Suprapubic skin (tissue), 4 donors: ENCODE measurements around the gene ARHGDIB. TPM values are rescaled to one million over a fixed set of nuclear protein-coding genes. Genes with fewer than 3 reads are reported as not detected.

Experiments used
- DNase-seq, 2 donors: peaks; one replicate each; pipeline ENCODE4 v3.0.0-alpha.2; 2019; ENCODE audit warnings: low spot score in 2 of 2
- H3K27ac ChIP-seq: fragments of 200-600 bp; sonication (generic); one replicate; pipeline ENCODE4 v1.5.1; 2019
- H3K27me3 ChIP-seq: fragments of 200-600 bp; sonication (generic); one replicate; pipeline ENCODE4 v1.5.1; 2019
- H3K36me3 ChIP-seq: fragments of 200-600 bp; sonication (generic); one replicate; pipeline ENCODE4 v1.5.1; 2019
- H3K4me1 ChIP-seq: fragments of 200-600 bp; sonication (generic); one replicate; pipeline ENCODE4 v1.5.1; 2019
- H3K4me3 ChIP-seq: fragments of 200-600 bp; sonication (generic); one replicate; pipeline ENCODE4 v1.5.1; 2019; ENCODE audit warnings: mild to moderate bottlenecking
- H3K9me3 ChIP-seq: fragments of 200-600 bp; sonication (generic); one replicate; pipeline ENCODE4 v1.5.1; 2019
- CTCF ChIP-seq, 2 donors: fragments of 200-600 bp in 1 of 2; fragments of 450-650 bp in 1 of 2; sonication (generic) in 1 of 2; IDR thresholded peaks; one replicate each; pipeline ENCODE4 v1.5.1; 2016 to 2019; ENCODE audit warnings: antibody characterized with exemption in 2 of 2, mild to moderate bottlenecking in 1 of 2, moderate library complexity in 1 of 2
- EP300 ChIP-seq: sonication (generic); formaldehyde crosslinking; IDR thresholded peaks from one replicate; pipeline ENCODE4 v1.6.1; 2017; ENCODE audit warnings: antibody characterized with exemption
- POLR2A ChIP-seq, 2 donors: fragments of 450-650 bp; IDR thresholded peaks; one replicate each; pipeline ENCODE4 v1.6.1; 2017; ENCODE audit warnings: antibody characterized with exemption in 2 of 2, mild to moderate bottlenecking in 2 of 2, moderate library complexity in 2 of 2
- POLR2AphosphoS5 ChIP-seq, 3 donors: sonication (generic); formaldehyde crosslinking; IDR thresholded peaks; one replicate each; pipeline ENCODE4 v1.6.1; 2017; ENCODE audit warnings: antibody characterized with exemption in 3 of 3
- WGBS: methylation state at CpG from one replicate; pipeline ENCODE4 v1.1.5; 2018; 5-methylcytosine and 5-hydroxymethylcytosine counted together
- total RNA-seq, 4 donors: library from RNA; depleted of rRNA; stranded (reverse); fragments of >200 nt; gene quantifications; one replicate each; pipeline ENCODE4 v1.1.0, GENCODE V29; 2016

The ARHGDIB gene
- total RNA-seq, 4 donors from 2014 or later = 74.7 to 109 (median 85.4) TPM

GRCh38 chr12:14965221-14965620 is 3.8 kb upstream of the ARHGDIB start:
- Histone ChIP-seq H3K36me3 (no peaks in the 10 kb centered on the region), H3K27me3 (no peaks in the 10 kb centered on the region), H3K9me3 (no peaks in the 10 kb centered on the region), H3K4me1 (peaks cover 21% of the 10 kb centered on the region), H3K27ac (no peak overlapping the region), H3K4me3 (no peak overlapping the region)
- TF ChIP-seq POLR2AphosphoS5 (IDR thresholded peaks at IDR 0.05) = no peak
- TF ChIP-seq CTCF (IDR thresholded peaks at IDR 0.05) = no peak
- TF ChIP-seq EP300 = no peak
- TF ChIP-seq POLR2A (IDR thresholded peaks at IDR 0.05) = no peak
- 81% methylated on average over 2 of the region's 2 CpGs for WGBS
- DNase-seq = no peak

GRCh38 chr12:14964406-14964805 is 3.0 kb upstream of the ARHGDIB start:
- Histone ChIP-seq H3K4me1 (peaks cover 28% of the 10 kb centered on the region), H3K4me3 (no peak overlapping the region), H3K36me3 (no peaks in the 10 kb centered on the region), H3K27ac (no peak overlapping the region), H3K9me3 (no peaks in the 10 kb centered on the region), H3K27me3 (no peaks in the 10 kb centered on the region)
- TF ChIP-seq POLR2A (IDR thresholded peaks at IDR 0.05) (no peak), CTCF (IDR thresholded peaks at IDR 0.05) (no peak), EP300 (no peak), POLR2AphosphoS5 (IDR thresholded peaks at IDR 0.05) (no peak)
- 45% methylated on average over 2 of the region's 2 CpGs for WGBS
- DNase-seq = no peak

GRCh38 chr12:14963520-14963919 is 2.1 kb upstream of the ARHGDIB start:
- WGBS = 92% methylated on average over 7 of the region's 7 CpGs
- Histone ChIP-seq H3K36me3 (no peaks in the 10 kb centered on the region), H3K4me1 (peaks cover 29% of the 10 kb centered on the region), H3K9me3 (no peaks in the 10 kb centered on the region), H3K4me3 (no peak overlapping the region), H3K27ac (no peak overlapping the region), H3K27me3 (no peaks in the 10 kb centered on the region)
- no peak for DNase-seq
- TF ChIP-seq POLR2A (IDR thresholded peaks at IDR 0.05) = no peak
- TF ChIP-seq EP300 = no peak
- no peak for TF ChIP-seq CTCF (IDR thresholded peaks at IDR 0.05)
- TF ChIP-seq POLR2AphosphoS5 (IDR thresholded peaks at IDR 0.05) = no peak

GRCh38 chr12:14962797-14963196 is 1.4 kb upstream of the ARHGDIB start:
- TF ChIP-seq CTCF (IDR thresholded peaks at IDR 0.05) (no peak), POLR2AphosphoS5 (IDR thresholded peaks at IDR 0.05) (no peak), POLR2A (IDR thresholded peaks at IDR 0.05) (no peak), EP300 (no peak)
- Histone ChIP-seq H3K9me3 (no peaks in the 10 kb centered on the region), H3K36me3 (no peaks in the 10 kb centered on the region), H3K27me3 (no peaks in the 10 kb centered on the region), H3K4me3 (no peak overlapping the region), H3K27ac (no peak overlapping the region), H3K4me1 (peaks cover 35% of the 10 kb centered on the region)
- no peak for DNase-seq
- 97% methylated on average over 3 of the region's 3 CpGs for WGBS

- H3K4me3 ChIP-seq = peak overlapping the region; percentile 53
- TF ChIP-seq POLR2A (IDR thresholded peaks at IDR 0.05) (no peak), CTCF (IDR thresholded peaks at IDR 0.05) (no peak), POLR2AphosphoS5 (IDR thresholded peaks at IDR 0.05) (no peak), EP300 (no peak)
- peaks cover 39% of the 10 kb centered on the region for H3K4me1 ChIP-seq
- H3K9me3 ChIP-seq = no peaks in the 10 kb centered on the region
- no peaks in the 10 kb centered on the region for H3K27me3 ChIP-seq
- DNase-seq = no peak
- peak overlapping the region; percentile 83 for H3K27ac ChIP-seq
- no peaks in the 10 kb centered on the region for H3K36me3 ChIP-seq
- 73% methylated on average over 3 of the region's 3 CpGs for WGBS
Observed at GRCh38 chr12:14962153-14962539, 745 bp upstream of the ARHGDIB start.
